D721Med (cell line): ENCODE measurements around the gene JMJD7.

Source experiments
- DNase-seq: peaks from one replicate; pipeline ENCODE4 v3.0.0; 2011; ENCODE audit warnings: low spot score; ENCODE audit not compliant: insufficient read length
- FAIRE-seq: peaks from 2 replicates; lab custom pipeline; 2011; peaks lifted over from hg19 to GRCh38; lab: Jason Lieb, UNC
- CTCF ChIP-seq: IDR thresholded peaks from 2 replicates; pipeline ENCODE4 v1.5.1; 2012; ENCODE audit warnings: mild to moderate bottlenecking, control low read depth; ENCODE audit not compliant: insufficient read depth; ENCODE audit errors: missing control alignments

JMJD7 gene

GRCh38 chr15:41814534-41814933, 13.4 kb upstream of the JMJD7 start:
- no peak for FAIRE-seq
- no peak for TF ChIP-seq CTCF
- no peak for DNase-seq

- no peak for FAIRE-seq
- TF ChIP-seq CTCF = no peak
These were observed 11.1 kb upstream of the JMJD7 start for GRCh38 chr15:41816788-41817187.

GRCh38 chr15:41817327-41817726, 10.6 kb upstream of the JMJD7 start:
- FAIRE-seq (no peak), DNase-seq (no peak)
- TF ChIP-seq CTCF = no peak

More at GRCh38 chr15:41816788-41817187, 11.1 kb upstream of the JMJD7 start:
- no peak for DNase-seq

- no peak for TF ChIP-seq CTCF
- no peak for DNase-seq
- FAIRE-seq = no peak
These were observed 10.1 kb upstream of the JMJD7 start for GRCh38 chr15:41817781-41818180.

GRCh38 chr15:41819455-41820050, 8.3 kb upstream of the JMJD7 start:
- no peak for TF ChIP-seq CTCF
- FAIRE-seq = no peak

GRCh38 chr15:41820791-41821423, 7.0 kb upstream of the JMJD7 start:
- TF ChIP-seq CTCF = no peak
- no peak for FAIRE-seq
- DNase-seq = no peak

More at GRCh38 chr15:41819455-41820050, 8.3 kb upstream of the JMJD7 start:
- DNase-seq = no peak

GRCh38 chr15:41821831-41822230, 6.1 kb upstream of the JMJD7 start:
- FAIRE-seq (no peak), DNase-seq (no peak)
- TF ChIP-seq CTCF = no peak
